ENCODE results near the gene POLD3.

Gene POLD3

GRCh38 chr11:74592441-74593362, at the start of gene POLD3:
Gene POLD3 (plus strand): TSS chr11:74592582. CDS start chr11:74592659, 77 bp downstream.
- DNase-seq: peak; percentile 91

- DNase-seq: no peak
These were observed 48.4 kb upstream of the POLD3 start for GRCh38 chr11:74543991-74544390.

GRCh38 chr11:74546752-74547151, 45.6 kb upstream of the POLD3 start:
- DNase-seq: no peak

- no peak for DNase-seq
These were observed 41.2 kb upstream of the POLD3 start for GRCh38 chr11:74550991-74551753.

GRCh38 chr11:74551754-74552145, 40.6 kb upstream of the POLD3 start:
- DNase-seq: no peak

GRCh38 chr11:74557526-74557925, 34.9 kb upstream of the POLD3 start:
- no peak for DNase-seq

GRCh38 chr11:74559110-74559933, 33.1 kb upstream of the POLD3 start:
- no peak for DNase-seq

- no peak for DNase-seq
These were observed 32.5 kb upstream of the POLD3 start for GRCh38 chr11:74559934-74560309.

GRCh38 chr11:74566146-74566960, 26.0 kb upstream of the POLD3 start:
- DNase-seq: no peak

- DNase-seq: no peak
These were observed 24.4 kb upstream of the POLD3 start for GRCh38 chr11:74568028-74568427.

- DNase-seq: peak; percentile 7
These were observed 21.9 kb upstream of the POLD3 start for GRCh38 chr11:74570266-74571061.

- DNase-seq: no peak
These were observed 21.4 kb upstream of the POLD3 start for GRCh38 chr11:74571062-74571399.

- DNase-seq: no peak
These were observed 20.0 kb upstream of the POLD3 start for GRCh38 chr11:74572349-74572748.

GRCh38 chr11:74574563-74574962, 17.8 kb upstream of the POLD3 start:
- DNase-seq: no peak

GRCh38 chr11:74575999-74576398, 16.4 kb upstream of the POLD3 start:
- DNase-seq: no peak

GRCh38 chr11:74577181-74577580, 15.2 kb upstream of the POLD3 start:
- no peak for DNase-seq

- DNase-seq: no peak
These were observed 14.6 kb upstream of the POLD3 start for GRCh38 chr11:74577624-74578396.

GRCh38 chr11:74579577-74580270, 12.7 kb upstream of the POLD3 start:
- DNase-seq: no peak

GRCh38 chr11:74581954-74582547, 10.3 kb upstream of the POLD3 start:
- no peak for DNase-seq

All from CD4-positive, alpha-beta T cell treated with Interferon gamma for 1 hour (primary cell).